ENCODE data around the gene PGAP2.

Gene PGAP2

GRCh38 chr11:3873712-3874349 is 65.5 kb downstream of the PGAP2 start:
- no peaks in the 10 kb centered on the region for H3K27me3 Mint-ChIP-seq (ENCODE audit: low read depth)

More at GRCh38 chr11:3873712-3874349, 65.5 kb downstream of the PGAP2 start:
- H3K36me3 Mint-ChIP-seq (ENCODE audit: low read depth): no peaks in the 10 kb centered on the region
- no peak for TF ChIP-seq CTCF (IDR thresholded peaks at IDR 0.05; ENCODE audit: unreplicated experiment in 3 of 3)
- no peaks in the 10 kb centered on the region for H3K9me3 Mint-ChIP-seq
- H3K27ac Mint-ChIP-seq: no peak overlapping the region
- peaks cover 16% of the 10 kb centered on the region for H3K4me1 Mint-ChIP-seq
- H3K4me3 Mint-ChIP-seq: no peak overlapping the region

All from nephron (organoid).